H1 (cell line): Measurements from ENCODE around the gene AP3D1. TPM values are rescaled to one million over a fixed set of nuclear protein-coding genes. Genes with fewer than 3 reads are reported as not detected.

Experiments
- CTCF ChIA-PET: fragments of 300-600 bp; sonication (Branson Sonifier 250); formaldehyde crosslinking; loops from one replicate; lab custom pipeline; 2021; ENCODE audit not compliant: partially characterized antibody; lab: Charles Lee
- POLR2A ChIA-PET: fragments of 300-600 bp; sonication (Branson Sonifier 250); formaldehyde crosslinking; loops from one replicate; lab custom pipeline; 2021; ENCODE audit warnings: inconsistent platforms; ENCODE audit not compliant: partially characterized antibody; lab: Charles Lee
- DNase-seq, 2 experiments: peaks; one replicate each; pipeline versions ENCODE4 v3.0.0 to v3.0.0-alpha.2; 2010 to 2022; ENCODE audit warnings: low spot score in 2 of 2, low read depth in 1 of 2, mixed read lengths in 1 of 2
- FAIRE-seq: peaks from 2 replicates; lab custom pipeline; 2011; peaks lifted over from hg19 to GRCh38; lab: Jason Lieb, UNC
- H2AFZ ChIP-seq: 2 replicates; pipeline ENCODE4 v1.8.1; 2012; ENCODE audit warnings: low read length, inconsistent platforms
- H2AK5ac ChIP-seq: 2 replicates; pipeline ENCODE4 v1.6.1; 2013; ENCODE audit warnings: low read depth, low read length
- H2BK120ac ChIP-seq: replicated peaks from 2 replicates; pipeline ENCODE3; 2013; ENCODE audit warnings: low read depth, low read length, inconsistent platforms
- H2BK12ac ChIP-seq: 2 replicates; pipeline ENCODE4 v1.6.1; 2013; ENCODE audit warnings: low read depth, low read length
- H2BK15ac ChIP-seq: 2 replicates; pipeline ENCODE4 v1.6.1; 2013; ENCODE audit warnings: low read length
- H2BK20ac ChIP-seq: 2 replicates; pipeline ENCODE4 v1.6.1; 2013; ENCODE audit warnings: low read length
- H2BK5ac ChIP-seq: 2 replicates; pipeline ENCODE4 v1.6.1; 2013; ENCODE audit warnings: low read depth, low read length
- H3K14ac ChIP-seq: 2 replicates; pipeline ENCODE4 v1.6.1; 2013; ENCODE audit warnings: inconsistent platforms; ENCODE audit not compliant: insufficient read length
- H3K18ac ChIP-seq: 2 replicates; pipeline ENCODE4 v1.6.1; 2013; ENCODE audit warnings: low read length; ENCODE audit errors: extremely low read depth
- H3K23ac ChIP-seq: 2 replicates; pipeline ENCODE4 v1.6.1; 2013; ENCODE audit warnings: inconsistent platforms; ENCODE audit not compliant: insufficient read length
- H3K23me2 ChIP-seq: 2 replicates; pipeline ENCODE4 v1.6.1; 2013; ENCODE audit warnings: low read depth, low read length
- H3K27ac ChIP-seq: 2 replicates; pipeline ENCODE4 v1.6.1; 2011; ENCODE audit warnings: low read depth, low read length, inconsistent platforms
- H3K27me3 ChIP-seq, 4 experiments: replicated peaks in 1 of 4; 1 replicate in 1 of 4; 2 replicates in 3 of 4; pipeline versions ENCODE4 v1.6.1 to v1.8.1; 2011 to 2013; ENCODE audit warnings: low read length in 3 of 4, mild to moderate bottlenecking in 3 of 4, inconsistent platforms in 2 of 4, mixed read lengths in 2 of 4, moderate library complexity in 1 of 4; ENCODE audit not compliant: control insufficient read depth in 3 of 4, insufficient read depth in 3 of 4; ENCODE audit errors: extremely low read depth in 1 of 4
- H3K36me3 ChIP-seq, 4 experiments: 2 replicates each; pipeline versions ENCODE4 v1.6.1 to v1.8.1; 2011 to 2013; ENCODE audit warnings: mild to moderate bottlenecking in 4 of 4, low read length in 3 of 4, moderate library complexity in 2 of 4, control low read depth in 1 of 4, inconsistent platforms in 1 of 4; ENCODE audit not compliant: insufficient read depth in 4 of 4, control insufficient read depth in 2 of 4
- H3K4ac ChIP-seq: replicated peaks from 2 replicates; pipeline ENCODE3; 2013; ENCODE audit warnings: low read length, low read depth, mixed read lengths, inconsistent platforms; ENCODE audit not compliant: insufficient read length
- H3K4me1 ChIP-seq, 4 experiments: replicated peaks in 1 of 4; 1 replicate in 1 of 4; 2 replicates in 3 of 4; pipeline versions ENCODE4 v1.6.1 to v1.8.1; 2011 to 2013; ENCODE audit warnings: low read length in 3 of 4, inconsistent platforms in 2 of 4, mixed read lengths in 1 of 4; ENCODE audit not compliant: insufficient read depth in 4 of 4, control insufficient read depth in 3 of 4
- H3K4me2 ChIP-seq, 2 experiments: 2 replicates each; pipeline versions ENCODE4 v1.6.1 to v1.8.1; 2011 to 2013; ENCODE audit warnings: low read depth in 2 of 2, low read length in 2 of 2, control low read depth in 1 of 2, inconsistent platforms in 1 of 2, mild to moderate bottlenecking in 1 of 2; ENCODE audit not compliant: insufficient read depth in 1 of 2
- H3K4me3 ChIP-seq, 4 experiments: fragments of 200-600, 300-600 bp in 1 of 4; sonication (generic), shearing (Covaris generic), sonication (Bioruptor Twin) in 1 of 4; 2 replicates each; pipeline versions ENCODE4 v1.5.1 to v1.8.1; 2011 to 2016; ENCODE audit warnings: low read length in 4 of 4, low read depth in 3 of 4, control low read depth in 2 of 4, inconsistent platforms in 2 of 4, mild to moderate bottlenecking in 2 of 4, mixed read lengths in 1 of 4, moderate library complexity in 1 of 4; ENCODE audit not compliant: insufficient read depth in 2 of 4; ENCODE audit errors: extremely low read depth in 1 of 4
- H3K56ac ChIP-seq: replicated peaks from 2 replicates; pipeline ENCODE3; 2013; ENCODE audit warnings: low read depth, mild to moderate bottlenecking, mixed read lengths, low read length, inconsistent platforms; ENCODE audit not compliant: insufficient read length
- H3K79me1 ChIP-seq: 2 replicates; pipeline ENCODE4 v1.6.1; 2013; ENCODE audit warnings: low read depth, low read length, control low read depth
- H3K79me2 ChIP-seq, 2 experiments: 2 replicates each; pipeline versions ENCODE4 v1.6.1 to v1.8.1; 2012 to 2013; ENCODE audit warnings: low read length in 2 of 2, mild to moderate bottlenecking in 2 of 2, inconsistent platforms in 1 of 2; ENCODE audit not compliant: insufficient read depth in 2 of 2, control insufficient read depth in 1 of 2
- H3K9ac ChIP-seq, 4 experiments: replicated peaks in 1 of 4; 1 replicate in 1 of 4; 2 replicates in 3 of 4; pipeline versions ENCODE4 v1.6.1 to v1.8.1; 2011 to 2013; ENCODE audit warnings: low read depth in 3 of 4, low read length in 3 of 4, control low read depth in 2 of 4, mild to moderate bottlenecking in 2 of 4, moderate library complexity in 2 of 4, inconsistent platforms in 1 of 4; ENCODE audit errors: extremely low read depth in 1 of 4
- H3K9me3 ChIP-seq, 2 experiments: 2 replicates each; pipeline versions ENCODE4 v1.6.1 to v1.8.1; 2012 to 2013; ENCODE audit warnings: mild to moderate bottlenecking in 2 of 2, moderate library complexity in 2 of 2, control low read depth in 1 of 2, inconsistent platforms in 1 of 2, low read depth in 1 of 2, low read length in 1 of 2, mixed read lengths in 1 of 2; ENCODE audit not compliant: insufficient read depth in 2 of 2
- H4K20me1 ChIP-seq, 2 experiments: replicated peaks in 1 of 2; 2 replicates each; pipeline versions ENCODE3 to v1.8.1; 2011 to 2013; ENCODE audit warnings: inconsistent platforms in 2 of 2, low read length in 2 of 2, mild to moderate bottlenecking in 1 of 2; ENCODE audit not compliant: insufficient read depth in 2 of 2, control insufficient read depth in 1 of 2
- H4K5ac ChIP-seq: 2 replicates; pipeline ENCODE4 v1.6.1; 2013; ENCODE audit warnings: low read length, low read depth, mixed read lengths, inconsistent platforms; ENCODE audit not compliant: insufficient read length
- H4K8ac ChIP-seq: 2 replicates; pipeline ENCODE4 v1.8.0; 2013; ENCODE audit warnings: mild to moderate bottlenecking, moderate library complexity, low read length, inconsistent platforms; ENCODE audit not compliant: insufficient read depth; ENCODE audit errors: extremely low read depth
- H4K91ac ChIP-seq: replicated peaks from 2 replicates; pipeline ENCODE3; 2013; ENCODE audit warnings: low read length, mixed read lengths, inconsistent platforms; ENCODE audit not compliant: insufficient read length
- HDAC6 ChIP-seq: IDR thresholded peaks from one replicate; pipeline ENCODE4 v1.7.1; 2012; ENCODE audit warnings: low read depth, mild to moderate bottlenecking, inconsistent platforms, low read length, moderate library complexity
- SP1 ChIP-seq: IDR thresholded peaks from 2 replicates; pipeline ENCODE4 v1.6.1; 2011; ENCODE audit warnings: low read depth, low read length
- WGBS, 2 experiments: shearing (Covaris generic) in 1 of 2; methylation state at CpG; one replicate each; pipeline versions ENCODE4 v1.1.6 to v1.1.7; 2013 to 2015; ENCODE audit warnings: low lambda C conversion rate in 2 of 2, mixed read lengths in 2 of 2, inconsistent platforms in 1 of 2, low coverage in 1 of 2, missing lambda C conversion rate in 1 of 2; ENCODE audit not compliant: insufficient replicate concordance in 2 of 2, insufficient coverage in 1 of 2, insufficient read length in 1 of 2; ENCODE audit errors: extremely low coverage in 1 of 2, missing lambda C conversion rate in 1 of 2; 5-methylcytosine and 5-hydroxymethylcytosine counted together
- polyA plus RNA-seq, 7 experiments: library from polyadenylated mRNA; depleted of rRNA in 3 of 7; stranded (reverse) in 5 of 7; unstranded in 2 of 7; fragments of >200 nt in 5 of 7; fragments of 200-250 nt in 2 of 7; gene quantifications; 1 replicate in 5 of 7; 2 replicates in 1 of 7; 4 replicates in 1 of 7; pipeline versions ENCODE4 v1.2.1 to v1.2.3, GENCODE V29; 2011 to 2013; ENCODE audit warnings: missing spikeins in 2 of 7, mixed read lengths in 2 of 7
- total RNA-seq: library from RNA; stranded (reverse); fragmentation: NEBNext Ultra II Directional; extraction: Animal tissue kit (Norgen Biotek cat#: 25700); gene quantifications from 2 replicates; pipeline ENCODE4 v1.2.1, GENCODE V29; 2021

Gene AP3D1
- total and polyA plus RNA-seq, 2 of the 8 experiments (the other 6 are each of a cell fraction or from before 2014, with no cell fraction given): 161 to 174 TPM

DNA sequence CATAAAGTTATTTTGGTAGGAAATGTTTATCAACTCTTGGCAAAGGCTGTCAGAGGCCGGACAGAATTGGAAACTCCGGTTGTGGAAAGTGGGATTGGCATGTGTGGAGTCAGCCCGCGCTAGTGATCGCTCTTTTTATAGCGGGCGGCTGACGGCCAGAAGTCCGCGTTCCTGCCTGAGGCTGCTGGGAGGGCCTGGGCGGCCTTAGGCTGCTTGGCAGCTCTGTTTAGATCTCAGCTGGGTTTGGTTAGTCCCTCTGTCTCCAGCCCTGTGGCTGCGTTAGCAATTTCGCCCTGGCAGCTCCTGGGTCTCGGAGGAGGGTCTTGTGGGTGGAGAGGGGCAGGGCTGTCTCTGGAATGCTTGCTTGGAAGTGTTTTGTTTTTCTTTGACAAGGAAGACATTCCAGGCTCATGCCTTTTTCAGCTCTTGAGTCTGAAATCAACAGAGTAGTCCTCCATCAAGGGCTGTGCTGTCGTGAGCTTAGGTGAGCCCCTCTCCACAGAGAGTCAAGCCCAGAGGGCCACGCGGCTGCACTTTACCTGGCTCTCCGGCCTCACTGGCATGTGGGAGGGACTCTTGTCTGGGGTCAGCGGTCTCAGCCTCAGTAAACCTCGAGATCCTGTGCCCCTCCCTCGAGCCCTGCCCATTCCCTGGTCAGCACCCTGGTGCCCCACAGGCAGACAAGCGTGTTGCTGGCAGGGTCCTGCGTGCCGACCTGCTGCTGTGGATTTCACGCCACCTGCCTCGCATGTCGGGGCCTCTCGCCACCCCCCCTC lies 34.9 kb upstream of the AP3D1 start:
- peaks cover 2 to 28% of the 10 kb centered on the region in 2 experiments for H4K20me1 ChIP-seq
- H3K9me3 ChIP-seq: no peaks in the 10 kb centered on the region
- no peak overlapping the region for H4K91ac ChIP-seq
- H3K27me3 ChIP-seq: no peaks in the 10 kb centered on the region
- H3K56ac ChIP-seq: no peak overlapping the region
- no peak overlapping the region for H3K14ac ChIP-seq
- H2BK120ac ChIP-seq: no peak overlapping the region
- no peak overlapping the region for H4K5ac ChIP-seq
- no peak overlapping the region for H2BK12ac ChIP-seq
- FAIRE-seq (no peak), DNase-seq (no peak)
- ChIA-PET CTCF (interaction anchor here (0.6 to 3.7 kb wide), 10 partner anchors 9 to 546 kb away, joined by 3 to 18 read pairs (median 4); no protein-coding TSS in a partner anchor), POLR2A (interaction anchor here (0.6 to 1.3 kb wide), 3 partner anchors 15 to 41 kb away, joined by 3 to 5 read pairs (median 3); no protein-coding TSS in a partner anchor)
- no peak overlapping the region for H2BK15ac ChIP-seq
- H3K79me2 ChIP-seq: peaks cover 0 to 24% of the 10 kb centered on the region in 2 experiments; a peak in 1 of 4 replicates
- no peak overlapping the region for H3K4me2 ChIP-seq
- no peaks in the 10 kb centered on the region; a peak in 1 of 7 replicates for H3K4me1 ChIP-seq
- H3K18ac ChIP-seq: no peak overlapping the region
- H2AFZ ChIP-seq: no peak overlapping the region
- no peaks in the 10 kb centered on the region for H3K23me2 ChIP-seq
- 95% methylated on average over 28 of the region's 28 CpGs; no CpG with 5 or more reads in 1 of the 2 experiments for WGBS, 2 experiments
- no peak overlapping the region for H3K9ac ChIP-seq
- H3K4me3 ChIP-seq: no peak overlapping the region
- H3K27ac ChIP-seq: no peak overlapping the region; the same call in none of the 2 replicates
- no peak overlapping the region for H3K4ac ChIP-seq
- no peak overlapping the region for H2AK5ac ChIP-seq
- peaks cover 6 to 21% (median 13%) of the 10 kb centered on the region in 4 experiments; a peak in 7 of 8 replicates for H3K36me3 ChIP-seq
- no peak overlapping the region; the same call in 1 of the 2 replicates for H2BK5ac ChIP-seq
- H3K79me1 ChIP-seq: peaks cover 29% of the 10 kb centered on the region
- H3K23ac ChIP-seq: no peak overlapping the region
- H4K8ac ChIP-seq: no peak overlapping the region
- H2BK20ac ChIP-seq: no peak overlapping the region
- TF ChIP-seq SP1 (no peak), HDAC6 (no peak)
